NCI-H1930 (cell line): Measurements from ENCODE around the gene PICALM.

Experiments
- DNase-seq, 2 experiments: peaks; one replicate each; lab custom pipeline; 2025; lab: John Stamatoyannopoulos, UW

PICALM gene

DNA sequence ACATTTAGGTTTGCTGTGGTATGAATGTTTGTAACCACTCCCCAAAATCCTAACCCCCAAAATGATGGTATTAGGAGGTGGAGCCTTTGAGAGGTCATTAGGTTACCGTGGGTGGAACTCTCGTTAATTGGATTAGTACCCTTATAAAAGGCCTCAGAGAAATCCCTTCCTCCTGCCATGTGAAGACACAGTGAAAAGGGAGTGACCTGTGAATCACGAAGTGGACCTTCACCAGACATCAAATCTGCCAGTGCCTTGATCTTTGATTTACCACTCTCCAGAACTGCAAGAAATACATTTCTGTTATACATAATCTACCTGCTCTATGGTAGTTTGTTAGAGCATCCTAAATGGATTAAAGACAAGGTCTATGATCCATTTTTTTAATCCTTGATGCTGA is 12.6 kb upstream of the PICALM start:
- DNase-seq = no peak

DNA sequence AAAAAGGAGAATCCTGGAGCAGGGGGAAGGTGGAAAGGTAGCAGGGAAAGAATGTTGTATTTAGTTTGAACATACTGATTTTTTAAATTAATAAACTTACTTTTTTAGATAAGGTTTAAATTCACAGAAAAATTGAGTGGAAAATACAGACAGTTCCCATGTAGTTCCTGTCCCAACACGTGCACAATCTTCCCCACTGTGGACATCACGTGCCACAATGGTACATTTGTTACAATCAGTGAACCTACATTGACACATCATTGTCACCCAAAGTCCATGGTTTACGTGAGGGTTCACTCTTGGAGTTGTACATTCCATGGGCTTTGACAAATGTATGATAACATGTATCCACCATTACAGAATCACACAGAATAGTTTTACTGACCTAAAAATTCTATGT is 10.5 kb upstream of the PICALM start:
- DNase-seq = no peak

DNA sequence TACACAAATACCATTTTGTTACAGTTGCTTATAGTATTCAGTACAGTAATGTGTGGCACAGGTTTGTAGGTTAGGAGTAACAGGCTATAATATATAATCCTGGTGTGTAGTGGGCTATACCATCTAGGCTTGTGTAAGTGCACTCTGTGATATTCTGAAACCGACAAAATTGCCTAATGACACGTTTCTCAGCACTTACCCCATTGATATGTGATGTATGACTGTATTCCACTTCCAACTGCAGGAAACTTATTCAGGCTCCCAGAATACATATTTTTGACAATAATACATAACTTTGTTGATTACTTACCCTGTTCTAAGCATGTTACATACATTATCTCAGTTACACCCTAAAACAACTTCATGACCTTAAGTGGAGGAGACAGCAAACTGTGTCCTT is 5.1 kb upstream of the PICALM start:
- DNase-seq = no peak

DNA sequence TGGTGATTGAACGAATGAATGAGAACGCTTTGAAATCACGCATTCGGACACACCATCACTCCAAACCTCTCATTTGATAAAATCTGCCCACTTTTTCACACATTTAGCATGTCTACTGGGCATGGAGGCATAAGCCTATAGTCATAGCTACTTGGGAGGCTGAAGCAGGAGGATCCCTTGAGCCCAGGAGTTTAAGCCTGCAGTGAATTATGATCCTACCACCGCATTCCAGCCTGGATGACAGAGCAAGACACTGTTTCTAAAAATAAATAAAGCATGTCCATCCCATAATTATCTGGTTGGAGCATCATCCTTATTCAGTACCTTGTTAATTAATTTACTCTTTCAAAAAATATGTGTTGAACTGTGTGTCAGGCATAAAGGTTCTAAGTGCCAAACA is 3.3 kb upstream of the PICALM start:
- DNase-seq = no peak

DNA sequence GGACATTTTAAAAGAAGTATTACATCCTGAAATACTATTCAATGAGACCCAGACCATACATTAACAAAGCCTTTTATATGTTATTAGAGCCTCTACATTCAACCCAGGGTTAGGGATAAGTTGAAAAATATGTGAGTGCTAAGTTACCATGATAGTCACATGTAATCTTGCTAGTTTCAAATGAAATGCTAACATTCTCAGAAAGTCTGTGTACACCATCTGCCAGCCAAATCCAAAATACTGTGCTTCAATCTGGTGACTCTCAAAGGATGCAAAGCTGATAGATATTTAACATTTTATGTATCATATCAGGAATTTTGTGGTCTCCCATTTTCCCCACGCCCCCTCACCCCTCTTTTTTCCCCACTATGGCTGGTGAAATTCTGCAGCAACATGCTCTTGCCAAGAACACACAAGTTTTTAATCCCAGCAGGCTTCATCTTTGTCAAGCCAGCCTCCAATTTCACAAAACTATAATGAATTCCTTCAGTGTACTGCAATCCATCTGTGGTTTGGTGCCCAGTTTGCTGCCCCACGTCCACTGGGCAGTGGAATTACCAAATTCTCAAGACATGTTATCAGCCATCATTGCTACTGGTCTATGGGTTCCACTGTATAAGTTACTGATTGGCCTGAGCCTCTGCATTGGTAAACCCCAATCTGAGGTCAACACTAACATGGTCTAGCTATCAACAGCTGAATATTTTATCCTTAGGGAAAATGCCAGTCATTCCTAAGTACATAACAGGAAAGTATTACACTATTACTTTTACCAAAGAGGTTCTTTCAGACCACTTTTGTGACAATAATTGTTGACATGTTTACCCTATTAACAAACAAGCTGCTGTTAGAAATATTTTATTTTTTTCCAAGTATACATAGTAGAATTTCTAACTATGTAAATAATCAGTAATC is 1.5 kb upstream of the PICALM start:
- no peak for DNase-seq

DNA sequence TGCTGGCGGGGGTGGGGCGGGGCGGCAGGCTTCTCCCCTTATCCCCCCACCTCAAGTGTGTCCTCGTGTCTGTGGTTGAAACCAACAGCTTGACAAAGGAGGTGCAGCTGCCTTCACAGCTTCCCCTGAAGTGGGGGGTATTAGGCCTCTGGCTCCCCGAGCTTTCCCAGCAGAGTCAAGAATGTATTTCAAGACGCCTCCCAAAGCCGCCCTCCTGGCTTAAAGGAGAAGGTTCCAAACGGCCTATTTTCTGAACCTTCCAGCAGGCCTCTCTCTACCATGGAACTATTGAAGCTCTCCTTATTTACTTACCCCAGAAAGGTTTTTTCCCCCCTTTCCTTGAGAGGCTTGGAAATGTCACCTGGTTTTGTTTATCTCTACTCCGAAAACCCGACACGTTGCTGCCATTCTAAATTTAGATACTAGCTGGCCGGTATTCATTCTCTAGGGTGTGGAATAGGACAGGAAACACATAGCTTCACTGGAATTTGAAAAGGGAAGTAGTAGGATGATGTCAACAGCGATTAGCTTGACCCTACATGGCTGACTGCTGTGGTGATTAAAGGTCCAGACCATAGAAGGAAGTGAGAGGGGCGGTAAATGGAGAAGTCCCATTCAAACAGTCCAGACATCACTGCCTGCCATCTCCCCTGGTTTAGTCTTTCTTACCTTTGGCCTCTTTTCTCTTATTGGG is 671 bp upstream of the PICALM start:
- no peak for DNase-seq

DNA sequence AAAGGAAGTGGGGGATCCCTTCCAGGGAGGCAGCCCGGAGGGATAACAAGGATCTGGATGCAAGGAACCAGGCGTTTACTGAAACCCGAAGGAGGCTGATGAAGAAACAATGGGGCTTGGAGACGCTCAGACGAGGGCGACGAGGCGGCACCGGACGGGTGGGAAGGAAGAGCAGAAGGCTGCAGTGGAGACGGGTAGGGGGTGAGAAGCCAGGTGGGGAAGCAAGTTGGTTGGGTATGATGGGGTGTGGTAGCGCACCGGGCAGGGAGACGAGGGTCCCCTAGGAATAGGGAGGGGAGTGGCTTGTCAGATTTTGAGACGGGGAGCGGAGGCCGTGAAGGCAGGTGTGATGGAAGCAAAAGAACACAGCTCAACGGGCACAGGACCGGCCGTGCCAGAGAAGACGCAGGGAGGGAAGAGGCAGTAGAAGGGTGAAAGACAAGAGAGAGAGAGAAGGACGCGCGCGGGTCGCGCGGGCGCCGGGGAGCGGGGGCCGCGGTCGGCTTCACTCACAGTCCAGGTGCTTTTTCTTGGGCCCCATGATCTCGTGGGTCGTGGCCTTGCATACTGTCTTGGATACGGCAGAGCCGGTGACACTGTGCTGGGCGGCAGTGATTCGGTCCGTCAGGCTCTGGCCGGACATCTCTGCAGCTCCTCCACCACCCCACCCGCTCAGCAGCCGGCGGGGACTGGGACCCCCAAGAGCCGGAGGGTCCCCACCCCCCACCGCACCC is 579 bp downstream of the PICALM start:
- DNase-seq = no peak

DNA sequence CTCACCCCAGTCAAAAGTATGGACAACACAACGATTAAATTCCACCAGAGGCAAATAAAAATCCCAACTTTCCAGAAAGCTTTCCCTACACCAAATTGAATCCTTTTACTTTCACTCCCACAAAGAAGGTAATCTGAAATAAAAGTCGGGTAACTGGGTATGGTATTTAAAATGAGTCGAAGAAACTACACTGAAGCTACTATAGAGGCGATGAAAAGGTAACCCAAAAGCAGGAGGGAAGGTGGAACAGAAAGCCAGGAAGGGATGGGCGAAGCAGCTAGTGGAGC is 1.1 kb downstream of the PICALM start:
- no peak for DNase-seq

DNA sequence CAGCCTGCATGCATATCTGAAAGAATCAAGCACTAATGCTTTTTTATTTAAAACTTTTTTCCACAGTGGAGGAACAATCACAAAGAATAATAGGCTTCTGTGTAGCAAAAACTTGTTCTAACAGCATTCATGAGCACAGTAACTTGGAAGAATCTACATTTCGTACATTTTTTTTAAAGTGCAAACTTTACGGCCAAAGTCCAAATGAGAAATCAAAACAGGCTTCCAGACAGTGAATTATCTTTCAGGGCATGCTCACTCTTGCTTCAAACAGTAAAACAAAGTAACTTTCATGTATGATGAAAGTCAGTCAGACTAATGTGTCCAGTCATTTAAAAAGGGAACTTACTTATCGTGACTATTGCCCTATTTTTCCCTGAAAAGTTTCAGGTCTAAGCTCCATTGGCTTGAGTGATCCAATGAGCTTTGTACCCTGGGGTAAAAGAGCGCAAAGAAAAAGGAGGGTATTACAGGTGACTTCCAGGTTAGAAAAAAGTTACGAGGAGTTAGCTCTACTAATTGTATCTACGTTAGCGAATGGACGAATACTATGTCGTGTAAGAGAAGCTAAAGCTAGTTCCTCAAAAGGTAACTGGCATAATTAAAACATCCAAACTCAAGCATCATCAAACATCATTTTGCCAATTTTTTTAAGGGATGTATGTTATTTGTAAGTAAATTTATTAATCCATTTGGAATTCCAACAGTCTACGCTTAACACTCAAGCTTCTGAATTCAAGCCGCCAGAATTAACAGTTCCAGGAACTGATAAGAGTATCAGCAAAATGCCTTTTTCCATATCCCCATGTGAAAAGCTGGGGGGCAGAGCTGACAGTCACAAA is 1.7 kb downstream of the PICALM start:
- DNase-seq = no peak

DNA sequence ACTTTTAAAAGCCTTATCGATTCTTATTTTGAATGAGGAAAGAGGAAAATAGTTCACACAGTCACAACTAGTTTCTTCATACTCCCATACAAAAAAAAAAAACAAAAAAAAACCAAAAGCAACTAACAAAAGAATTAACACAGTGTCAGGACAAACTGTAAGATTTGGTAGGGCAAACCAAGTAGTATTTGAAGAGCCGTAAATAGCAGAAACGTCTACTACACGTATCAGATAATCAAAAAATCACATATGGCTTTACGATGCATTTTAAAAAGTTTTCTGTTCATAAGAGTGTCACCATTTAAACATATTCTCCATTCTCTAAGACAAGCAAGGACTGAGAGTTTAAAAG is 2.3 kb downstream of the PICALM start:
- DNase-seq = no peak

DNA sequence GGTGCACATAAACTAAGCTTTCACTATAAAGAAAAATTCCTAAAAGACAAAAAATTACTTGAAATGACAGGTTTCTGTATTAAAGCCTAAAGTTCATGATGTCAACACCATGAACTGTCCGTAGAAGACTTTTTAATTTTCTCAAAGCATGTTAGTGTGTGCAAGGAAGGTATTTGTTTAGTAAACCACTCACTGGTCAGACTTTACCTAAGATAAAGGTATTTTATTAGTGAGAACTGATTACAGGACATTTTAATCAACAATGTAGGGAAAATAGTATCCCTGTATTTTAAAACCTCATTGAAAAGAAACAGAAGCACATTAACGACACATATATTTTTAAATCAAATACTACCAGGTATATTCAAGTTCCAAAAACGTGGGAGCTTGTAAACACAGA is 2.9 kb downstream of the PICALM start:
- DNase-seq = no peak

DNA sequence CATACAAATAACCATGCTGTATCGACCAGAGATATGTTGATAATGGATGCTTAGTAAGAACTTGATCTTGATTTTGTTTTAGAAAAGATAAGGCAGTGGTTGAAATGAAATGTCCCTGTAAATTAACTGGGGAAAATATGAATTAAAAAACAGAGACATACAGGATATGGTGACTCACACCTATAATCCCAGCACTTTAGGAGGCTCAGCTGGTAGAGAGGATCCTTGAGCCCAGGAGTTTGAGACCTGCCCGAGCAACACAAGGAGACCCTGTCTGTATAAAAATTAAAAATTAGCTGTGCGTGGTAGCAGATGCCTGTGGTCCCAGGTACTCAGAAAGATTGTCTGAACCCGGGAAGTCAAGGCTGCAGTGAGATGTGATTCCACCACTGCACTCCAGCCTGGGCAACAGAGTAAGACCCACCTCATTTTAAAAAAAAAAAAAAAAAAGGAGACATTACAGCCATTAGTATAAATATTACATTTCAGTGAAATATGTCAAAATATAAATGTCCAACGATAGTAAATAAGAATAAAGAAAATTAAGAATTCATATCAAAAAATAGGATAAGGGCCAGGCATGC is 4.6 kb downstream of the PICALM start:
- DNase-seq = no peak

DNA sequence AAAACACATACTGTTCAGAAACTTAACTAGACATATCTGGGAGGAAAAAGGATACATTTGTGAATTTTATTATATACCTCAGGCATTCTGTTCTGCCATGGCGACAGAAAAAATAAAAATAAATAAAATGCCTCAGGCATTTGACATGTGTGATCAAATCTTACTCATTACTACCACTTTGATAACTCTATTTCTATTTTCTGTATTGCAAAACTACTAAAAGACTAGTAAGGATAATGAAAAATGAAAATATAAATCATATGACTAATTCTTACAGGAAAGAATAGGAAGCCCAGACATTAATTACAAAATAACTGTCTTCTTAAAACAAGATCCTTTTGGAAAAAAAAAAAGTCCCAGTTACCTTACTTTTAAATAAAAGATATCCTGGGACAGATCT is 5.3 kb downstream of the PICALM start:
- no peak for DNase-seq

DNA sequence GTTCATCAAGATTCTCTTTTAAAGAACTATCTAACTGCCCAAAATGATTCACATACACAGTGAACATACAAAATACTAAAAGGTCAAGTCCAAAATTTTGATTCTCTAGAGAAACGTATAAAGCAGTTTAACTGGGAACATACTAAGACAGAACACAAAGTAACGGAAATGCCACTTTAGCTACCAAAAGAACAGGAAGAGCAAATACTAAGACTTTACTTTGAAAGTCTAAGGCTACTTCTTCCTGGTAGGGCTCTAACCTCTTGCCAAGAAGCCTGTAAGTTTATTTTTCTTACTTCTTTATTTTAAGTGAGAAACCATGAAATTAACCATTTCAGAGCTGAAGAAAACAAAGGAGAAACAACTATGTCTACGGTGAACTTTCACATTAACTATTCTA is 6.2 kb downstream of the PICALM start:
- DNase-seq = no peak

DNA sequence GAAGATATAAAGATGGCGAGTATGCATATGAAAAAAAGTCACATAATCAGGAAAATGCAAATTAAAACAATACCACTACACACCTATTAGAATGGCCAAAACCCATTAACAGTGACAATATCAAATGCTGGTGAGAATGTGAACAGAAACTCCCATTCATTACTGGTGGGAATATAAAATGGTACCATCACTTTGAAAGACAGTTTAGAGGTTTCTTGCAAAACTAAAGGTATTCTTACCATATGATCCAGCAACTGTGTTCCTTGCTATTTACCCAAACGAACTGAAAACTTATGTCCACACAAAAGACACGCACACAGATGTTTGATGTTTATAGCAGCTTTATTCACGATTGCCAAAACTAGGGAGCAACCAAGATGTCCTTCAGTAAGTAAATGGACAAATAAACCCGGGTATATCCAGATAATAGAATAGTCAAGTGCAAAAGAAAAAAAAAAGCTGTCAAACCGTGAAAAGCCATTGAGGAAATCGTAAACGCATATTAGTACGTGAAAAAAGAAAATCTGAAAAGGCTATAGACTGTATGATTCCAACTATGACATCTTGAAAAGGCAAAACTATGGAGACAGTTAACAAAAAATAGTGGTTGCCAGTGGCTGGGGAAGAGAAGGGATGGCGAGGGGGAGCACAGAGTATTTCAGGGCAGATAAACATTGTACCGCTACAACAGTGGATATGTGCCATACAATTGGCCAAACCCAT is 7.2 kb downstream of the PICALM start:
- no peak for DNase-seq

DNA sequence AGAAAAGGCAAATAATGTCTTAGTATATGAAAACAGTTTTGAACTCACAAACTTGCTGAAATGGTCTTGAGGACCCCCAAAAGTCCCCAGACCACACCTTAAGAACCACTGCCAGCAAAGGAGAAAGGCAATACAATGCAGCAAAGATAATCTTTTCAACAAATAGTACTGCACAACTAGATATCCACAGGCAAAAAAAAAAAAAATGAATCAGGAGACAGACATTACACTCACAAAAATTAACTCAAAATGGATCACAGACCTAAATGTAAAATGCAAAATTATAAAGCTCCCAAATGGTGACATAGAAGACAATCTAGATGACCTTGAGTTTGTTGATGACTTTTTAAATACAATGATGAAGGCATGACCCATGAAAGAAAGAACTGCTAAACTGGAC is 8.3 kb downstream of the PICALM start:
- no peak for DNase-seq

DNA sequence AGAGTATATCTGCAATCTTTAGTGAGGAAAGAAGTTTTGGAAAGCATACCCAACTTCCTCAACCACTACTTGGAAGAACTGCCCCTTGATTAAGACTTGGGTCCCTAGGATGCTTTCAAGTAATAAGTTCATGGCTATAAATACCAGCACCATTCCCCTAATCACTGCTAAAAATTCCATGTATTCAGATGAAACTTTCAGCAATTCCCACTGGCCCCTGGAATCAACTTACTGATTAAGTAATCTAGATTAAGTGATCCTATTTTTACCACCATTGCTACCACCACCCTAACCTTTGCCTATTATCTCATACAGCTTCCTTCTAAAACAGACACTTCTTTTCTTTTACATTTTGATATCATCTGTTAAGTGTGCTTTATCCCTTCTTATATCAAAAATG is 10.5 kb downstream of the PICALM start:
- no peak for DNase-seq

DNA sequence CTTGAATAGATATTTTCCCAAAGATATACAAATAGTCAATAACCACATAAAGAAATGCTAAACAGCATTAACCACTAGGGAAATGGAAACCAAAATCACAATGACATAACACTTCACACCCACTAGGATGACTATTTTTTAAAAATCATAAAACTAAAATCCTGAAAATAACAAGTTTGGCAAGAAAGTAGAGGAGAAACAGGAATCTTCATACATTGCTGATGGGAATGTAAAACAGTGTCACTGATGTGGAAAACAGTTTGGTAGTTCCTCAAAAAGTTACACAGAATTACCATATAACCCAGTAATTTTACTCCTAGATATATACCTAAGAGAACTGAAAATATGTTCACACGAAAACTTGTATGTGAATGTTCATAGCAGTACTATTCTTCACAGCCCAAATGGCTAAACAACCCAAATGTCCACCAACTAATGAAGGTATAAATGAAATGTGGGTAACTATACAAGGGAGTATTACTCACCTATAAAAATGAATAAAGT is 12.5 kb downstream of the PICALM start:
- DNase-seq = no peak

DNA sequence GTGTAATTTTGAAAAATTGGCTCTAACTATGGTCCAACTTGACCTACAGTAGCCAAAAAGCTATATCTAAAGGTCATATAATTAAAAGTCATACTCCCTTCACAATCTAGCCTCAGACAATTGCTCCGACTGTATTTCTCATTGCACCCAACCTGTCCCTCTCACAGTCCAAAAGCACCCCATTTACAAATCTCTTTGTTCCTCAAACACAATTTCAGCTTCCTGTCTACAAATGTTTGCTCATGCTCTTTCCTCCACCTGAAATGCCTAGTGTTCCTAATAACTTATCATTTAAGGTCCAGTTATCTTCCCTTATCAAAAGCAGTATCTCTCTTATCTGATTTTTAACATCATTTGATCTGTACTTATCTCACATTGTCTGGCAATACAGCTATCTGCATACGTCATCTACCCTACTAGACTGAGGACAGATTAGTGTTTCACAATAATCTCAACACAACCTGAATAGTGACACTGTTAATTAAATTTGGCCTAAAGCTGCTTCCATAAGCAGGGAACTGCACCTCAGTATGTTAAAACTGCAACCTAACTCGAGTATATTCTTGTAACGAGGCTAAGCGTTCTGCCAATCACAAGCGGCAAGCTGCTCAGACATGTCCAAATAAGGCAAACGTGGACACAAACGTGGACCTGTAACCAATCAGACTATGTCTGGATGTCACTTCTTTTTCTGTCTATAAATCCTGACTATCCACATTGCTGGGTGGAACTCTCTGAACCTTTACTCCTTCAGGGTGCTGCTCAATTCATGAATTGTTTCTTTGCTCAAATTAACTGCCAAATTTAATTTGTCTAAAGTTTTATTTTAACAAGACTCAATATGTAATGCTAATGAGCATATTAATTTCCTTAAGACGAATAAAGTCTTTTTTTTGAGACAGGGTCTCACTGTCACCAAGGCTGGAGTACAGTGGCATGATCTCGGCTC is 15.9 kb downstream of the PICALM start:
- no peak for DNase-seq

DNA sequence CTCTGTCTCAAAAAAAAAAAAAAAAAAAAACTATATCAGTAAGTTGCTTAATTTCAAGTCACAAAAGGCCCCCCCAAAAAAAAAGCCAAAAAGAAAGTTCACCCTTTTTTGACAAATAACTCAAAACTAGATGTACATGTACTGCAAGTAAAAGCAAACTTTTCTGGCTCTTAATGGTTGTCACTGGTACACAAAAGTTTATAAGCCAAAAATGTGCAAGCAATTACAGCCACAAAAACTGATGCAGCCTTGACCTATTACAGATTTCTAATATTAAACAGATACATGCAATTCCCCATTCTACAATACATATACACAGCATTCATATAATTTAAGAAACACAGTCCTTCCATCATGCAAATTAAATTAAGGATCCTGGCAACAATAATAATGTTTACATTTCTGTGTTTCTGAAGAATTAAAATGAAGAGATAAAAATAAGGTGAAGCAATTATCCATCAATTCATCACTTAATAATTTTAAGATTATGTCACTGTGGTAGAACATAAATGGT is 18.6 kb downstream of the PICALM start:
- DNase-seq = no peak
